ENCODE results near the gene SP140L.
A peak's percentile ranks its signal among the peaks of the same experiment; 100 is the strongest.
"Not testable (repeated sequence)": the region's sequence is repeated elsewhere in the genome, so short reads cannot be mapped to it uniquely, and the experiment has no call there.

The SP140L gene

DNA sequence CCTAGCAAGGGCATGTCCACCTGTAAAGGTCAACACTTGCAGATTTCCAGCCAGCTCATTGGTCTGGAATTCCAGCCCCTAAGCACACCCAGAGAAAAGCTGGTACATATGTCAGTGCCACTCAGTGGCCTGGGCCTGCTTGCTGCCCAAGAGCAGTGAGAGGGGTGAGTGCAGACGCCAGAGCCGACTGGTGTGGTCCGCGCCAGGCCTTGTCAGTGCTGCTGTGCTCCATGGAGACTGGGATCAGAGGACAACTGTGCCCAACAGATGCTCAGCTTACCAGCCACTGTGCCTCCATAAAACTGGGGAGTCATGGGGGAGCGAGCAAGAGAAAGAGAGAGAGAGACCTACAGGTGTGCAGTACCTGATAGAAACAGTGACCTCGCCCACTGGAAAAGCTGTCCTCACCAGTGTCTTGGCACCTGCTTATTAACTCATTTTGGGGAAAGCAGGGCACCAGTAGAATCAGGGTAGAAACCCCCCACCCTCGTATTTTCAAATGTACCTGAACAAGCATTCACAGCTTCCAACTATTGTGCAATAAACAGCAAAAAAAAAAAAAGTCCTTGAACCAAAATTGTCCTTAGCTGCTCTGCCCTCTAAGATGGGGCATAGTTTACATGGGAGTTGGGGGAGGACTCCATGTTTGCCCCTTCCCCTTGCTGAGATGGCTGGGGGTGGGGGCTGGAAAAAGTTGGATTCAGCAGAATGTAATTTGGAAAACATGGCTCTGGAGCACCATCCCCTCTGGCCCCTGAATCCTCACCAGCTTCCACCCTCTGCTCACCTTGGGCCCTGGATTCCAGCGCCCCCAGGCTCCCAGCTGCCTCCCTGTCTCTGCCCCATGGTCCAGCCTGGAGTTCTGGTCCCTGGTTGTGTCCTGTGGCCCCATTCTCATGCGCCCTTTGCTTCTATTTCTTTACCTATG lies 1.4 kb upstream of the SP140L start:
- TF ChIP-seq, protein P1, sequence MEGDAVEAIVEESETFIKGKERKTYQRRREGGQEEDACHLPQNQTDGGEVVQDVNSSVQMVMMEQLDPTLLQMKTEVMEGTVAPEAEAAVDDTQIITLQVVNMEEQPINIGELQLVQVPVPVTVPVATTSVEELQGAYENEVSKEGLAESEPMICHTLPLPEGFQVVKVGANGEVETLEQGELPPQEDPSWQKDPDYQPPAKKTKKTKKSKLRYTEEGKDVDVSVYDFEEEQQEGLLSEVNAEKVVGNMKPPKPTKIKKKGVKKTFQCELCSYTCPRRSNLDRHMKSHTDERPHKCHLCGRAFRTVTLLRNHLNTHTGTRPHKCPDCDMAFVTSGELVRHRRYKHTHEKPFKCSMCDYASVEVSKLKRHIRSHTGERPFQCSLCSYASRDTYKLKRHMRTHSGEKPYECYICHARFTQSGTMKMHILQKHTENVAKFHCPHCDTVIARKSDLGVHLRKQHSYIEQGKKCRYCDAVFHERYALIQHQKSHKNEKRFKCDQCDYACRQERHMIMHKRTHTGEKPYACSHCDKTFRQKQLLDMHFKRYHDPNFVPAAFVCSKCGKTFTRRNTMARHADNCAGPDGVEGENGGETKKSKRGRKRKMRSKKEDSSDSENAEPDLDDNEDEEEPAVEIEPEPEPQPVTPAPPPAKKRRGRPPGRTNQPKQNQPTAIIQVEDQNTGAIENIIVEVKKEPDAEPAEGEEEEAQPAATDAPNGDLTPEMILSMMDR (conservative IDR thresholded peaks at IDR 0.05) = no peak
- H3K27ac ChIP-seq = no peak overlapping the region

DNA sequence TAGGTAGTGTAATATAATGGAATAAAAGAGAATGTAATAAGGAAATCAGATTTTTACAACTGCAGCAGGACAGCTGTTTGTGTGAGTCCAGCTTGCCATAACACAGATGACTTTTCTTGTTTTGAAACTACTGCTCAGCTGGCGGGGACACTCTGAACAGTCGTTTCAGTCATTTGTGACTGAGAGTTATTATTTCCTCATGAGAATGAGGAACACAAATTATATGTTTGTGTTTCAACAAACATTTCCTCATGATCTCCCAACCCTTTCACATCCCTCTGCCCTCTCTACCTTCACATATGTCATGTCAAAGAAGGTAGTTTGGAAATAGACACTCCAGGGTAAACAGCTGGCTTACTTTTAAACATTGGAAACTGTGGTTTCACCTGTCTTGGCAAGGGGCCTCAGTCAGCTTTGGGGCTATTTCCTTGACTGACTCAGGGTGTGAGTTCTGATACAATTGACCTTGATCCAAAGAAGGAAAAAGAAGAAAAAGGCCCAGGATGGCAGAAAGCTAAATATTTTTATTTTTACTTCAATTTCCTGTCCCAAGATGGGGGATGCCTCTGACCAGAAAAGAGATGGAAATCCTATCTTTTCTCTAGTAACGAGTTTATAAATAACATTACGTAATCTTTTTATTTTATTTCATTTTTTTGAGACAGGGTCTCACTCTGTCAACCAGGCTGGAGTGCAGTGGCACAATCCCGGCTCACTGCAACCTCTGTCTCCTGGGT lies 593 bp downstream of the SP140L start:
- no peak overlapping the region for H3K27ac ChIP-seq
- TF ChIP-seq, protein P1 (conservative IDR thresholded peaks at IDR 0.05) = no peak

DNA sequence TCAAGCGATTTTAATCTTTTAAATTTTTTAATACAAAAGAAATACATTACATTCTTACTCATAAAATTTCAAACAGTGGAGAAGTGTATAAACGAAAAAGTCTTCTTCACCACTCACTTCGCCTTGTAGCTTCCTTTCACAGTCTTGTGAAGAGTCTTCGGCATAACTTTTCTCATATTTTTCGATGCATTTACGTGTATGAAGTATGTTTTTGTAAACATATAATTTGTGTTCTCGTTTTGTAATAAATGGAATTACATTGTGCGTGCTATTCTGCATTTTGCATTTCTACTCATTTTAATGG lies 1.1 kb downstream of the SP140L start:
- H3K27ac ChIP-seq = no peak overlapping the region
- TF ChIP-seq, protein P1 (conservative IDR thresholded peaks at IDR 0.05) = no peak

DNA sequence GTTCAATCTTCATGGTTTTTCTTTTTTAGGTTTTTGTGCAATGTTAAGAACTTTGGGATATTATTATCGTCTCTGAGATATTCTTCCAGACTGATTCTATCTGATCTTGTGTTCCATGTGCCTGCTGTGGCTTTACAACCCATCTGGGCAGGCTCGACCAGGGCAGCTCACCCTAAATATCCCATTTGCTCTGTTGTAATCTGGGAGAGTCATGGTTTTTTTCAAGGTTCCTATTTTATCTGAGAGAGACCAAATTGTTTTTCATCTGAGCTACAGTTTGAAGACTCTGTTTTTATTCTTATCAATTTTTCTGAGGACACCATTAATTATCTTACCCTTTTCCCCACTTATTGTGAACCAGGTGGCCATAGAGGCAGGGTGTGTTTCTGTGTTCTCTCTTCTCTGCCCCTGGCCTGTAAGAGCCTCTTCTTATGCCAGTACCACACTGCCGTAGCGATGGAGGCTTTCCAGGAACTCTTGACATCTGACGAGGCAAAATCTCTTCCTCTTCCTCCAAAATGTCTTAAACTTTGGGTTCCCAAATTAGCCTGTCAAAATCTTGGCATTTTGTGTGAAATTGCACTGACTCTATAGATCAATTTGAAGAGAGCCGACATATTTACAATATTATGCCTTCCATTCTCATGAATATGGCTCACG lies 3.1 kb downstream of the SP140L start:
- TF ChIP-seq, protein P1 (conservative IDR thresholded peaks at IDR 0.05) = no peak
- H3K27ac ChIP-seq = no peak overlapping the region

DNA sequence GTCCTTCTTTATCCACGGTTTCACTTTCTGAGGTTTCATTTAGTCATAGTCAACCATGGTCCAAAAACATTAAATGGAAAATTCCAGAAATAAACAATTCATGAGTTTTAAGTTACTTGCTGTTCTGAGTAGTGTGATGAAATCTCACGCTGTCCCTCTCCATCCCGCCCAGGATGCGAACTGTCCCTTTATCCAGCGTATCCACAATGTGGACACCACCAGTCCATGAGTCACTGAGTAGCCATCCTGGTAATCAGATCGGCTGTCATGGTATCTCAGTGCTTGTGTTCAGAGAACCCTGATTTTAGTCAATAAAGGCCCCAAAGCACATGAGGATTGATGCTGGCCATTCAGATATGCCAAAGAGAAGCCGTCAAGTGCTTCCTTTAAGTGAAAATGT lies 3.7 kb downstream of the SP140L start:
- no peak overlapping the region for H3K27ac ChIP-seq
- TF ChIP-seq, protein P1 (conservative IDR thresholded peaks at IDR 0.05) = no peak

DNA sequence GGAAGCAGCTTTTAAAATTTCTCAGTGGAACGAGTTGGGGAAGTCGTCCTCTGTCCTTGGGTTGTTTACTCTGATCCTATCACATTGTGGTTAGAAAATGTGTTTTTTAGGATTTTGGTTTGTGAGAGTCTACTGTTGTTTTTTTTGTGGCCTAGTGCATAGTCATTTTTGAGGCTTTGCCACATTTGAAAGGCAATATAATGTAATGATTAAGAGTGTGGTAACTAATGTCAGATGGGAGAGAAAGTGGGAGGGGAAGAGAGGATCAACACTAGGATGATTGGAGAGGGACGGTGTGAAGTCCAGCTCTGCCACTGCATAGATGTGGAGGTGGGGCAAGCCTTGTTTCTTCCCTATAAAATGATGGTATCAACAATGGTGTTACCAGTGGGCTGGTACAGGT lies 8.5 kb downstream of the SP140L start:
- H3K27ac ChIP-seq = peak overlapping the region; percentile 45
- TF ChIP-seq, protein P1 (conservative IDR thresholded peaks at IDR 0.05) = no peak

DNA sequence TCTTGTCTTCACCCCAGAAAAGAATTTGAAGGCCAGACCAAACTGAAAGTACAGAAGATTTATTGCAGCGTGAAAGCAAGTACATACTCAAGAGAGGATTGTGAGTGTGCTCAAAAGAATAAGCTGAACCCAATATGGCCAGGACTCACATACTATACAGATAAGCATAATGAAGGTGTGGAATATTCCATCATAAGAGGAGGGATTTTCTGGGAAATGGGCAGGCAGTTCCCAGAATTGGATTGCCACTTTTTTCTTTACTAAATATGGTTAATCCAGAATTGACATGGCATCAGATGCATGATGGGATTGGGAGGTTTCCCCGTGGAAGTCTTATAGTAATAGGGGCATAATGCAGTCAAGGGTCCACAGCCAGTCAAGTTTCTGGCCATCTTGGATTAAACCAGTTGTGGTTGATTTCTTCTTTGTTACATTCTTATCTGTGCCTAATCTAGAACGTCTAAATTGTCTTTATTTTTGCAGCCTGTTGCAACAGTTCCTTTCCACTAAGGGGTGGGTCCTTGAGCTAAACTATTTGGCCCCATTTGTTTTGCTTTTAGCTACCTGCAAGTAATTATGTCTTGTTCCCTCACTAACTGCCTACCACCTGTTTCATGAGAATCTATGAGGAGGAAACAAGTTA lies 9.0 kb downstream of the SP140L start:
- peak overlapping the region; percentile 45 for H3K27ac ChIP-seq
- TF ChIP-seq, protein P1 (conservative IDR thresholded peaks at IDR 0.05) = no peak

DNA sequence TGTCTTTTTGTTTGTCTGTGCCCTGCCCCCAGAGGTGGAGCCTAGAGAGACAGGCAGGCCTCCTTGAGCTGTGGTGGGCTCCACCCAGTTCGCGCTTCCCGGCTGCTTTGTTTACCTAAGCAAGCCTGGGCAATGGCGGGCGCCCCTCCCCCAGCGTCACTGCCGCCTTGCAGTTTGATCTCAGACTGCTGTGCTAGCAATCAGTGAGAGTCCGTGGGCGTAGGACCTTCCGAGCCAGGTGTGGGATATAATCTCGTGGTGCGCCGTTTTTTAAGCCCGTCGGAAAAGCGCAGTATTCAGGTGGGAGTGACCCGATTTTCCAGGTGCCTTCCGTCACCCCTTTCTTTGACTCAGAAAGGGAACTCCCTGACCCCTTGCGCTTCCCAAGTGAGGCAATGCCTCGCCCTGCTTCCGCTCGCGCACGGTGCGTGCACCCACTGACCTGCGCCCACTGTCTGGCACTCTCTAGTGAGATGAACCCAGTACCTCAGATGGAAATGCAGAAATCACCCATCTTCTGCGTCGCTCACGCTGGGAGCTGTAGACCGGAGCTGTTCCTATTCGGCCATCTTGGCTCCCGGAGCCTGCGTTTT lies 15.0 kb downstream of the SP140L start:
- not testable (repeated sequence) for H3K27ac ChIP-seq

DNA sequence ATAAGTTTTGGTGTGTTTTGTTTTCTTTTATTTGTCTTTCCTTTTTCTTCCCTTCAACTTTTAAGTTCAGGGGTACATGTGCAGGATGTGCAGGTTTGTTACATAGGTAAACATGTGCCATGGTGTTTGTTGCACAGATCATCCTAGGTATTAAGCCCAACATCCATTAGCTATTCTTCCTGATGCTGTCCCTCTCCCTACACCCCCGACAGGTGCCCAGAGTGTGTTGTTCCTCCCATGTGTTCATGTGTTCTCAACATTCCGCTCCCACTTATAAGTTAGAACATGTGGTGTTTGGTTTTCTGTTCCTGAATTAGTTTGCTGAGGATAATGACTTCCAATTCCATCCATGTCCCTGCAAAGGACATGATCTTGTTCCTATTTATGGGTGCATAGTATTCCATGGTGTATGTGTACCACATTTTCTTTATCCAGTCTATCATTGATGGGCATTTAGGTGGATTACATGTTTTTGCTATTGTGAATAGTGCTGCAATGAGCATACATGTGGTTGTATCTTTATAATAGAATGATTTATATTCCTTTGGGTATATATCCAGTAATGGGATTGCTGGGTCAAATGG lies 16.1 kb downstream of the SP140L start:
- not testable (repeated sequence) for H3K27ac ChIP-seq

Measured in VCaP (cell line).